GM21825 (cell line): ENCODE measurements around the gene RFX2.

Experiments
- ATAC-seq: cut with Tn5 transposase; IDR thresholded peaks from one replicate; pipeline ENCODE4 v1.9.1; 2021; ENCODE audit warnings: mild to moderate bottlenecking, moderate library complexity; ENCODE audit not compliant: unreplicated experiment

RFX2 gene

DNA sequence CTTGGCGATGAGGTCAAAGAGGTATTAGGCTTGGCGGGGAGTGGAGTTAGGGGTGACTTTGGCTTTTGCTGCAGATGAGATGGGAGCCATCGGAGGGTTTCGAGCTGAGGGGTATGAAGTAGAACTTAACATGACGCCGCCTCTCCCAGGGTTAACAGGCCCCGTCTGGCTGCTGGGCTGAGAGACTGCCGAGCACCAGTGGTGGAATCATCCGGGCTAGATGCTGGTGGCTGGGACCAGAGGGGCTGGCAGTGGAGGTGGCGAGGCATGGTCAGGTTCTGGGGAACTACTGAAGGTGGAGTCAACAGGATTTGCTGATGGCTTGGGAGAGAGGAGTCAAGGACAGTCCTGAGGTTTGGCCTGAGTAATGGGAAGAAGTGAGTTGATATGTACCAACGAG is 4.9 kb downstream of the RFX2 start:
- ATAC-seq, result no peak

DNA sequence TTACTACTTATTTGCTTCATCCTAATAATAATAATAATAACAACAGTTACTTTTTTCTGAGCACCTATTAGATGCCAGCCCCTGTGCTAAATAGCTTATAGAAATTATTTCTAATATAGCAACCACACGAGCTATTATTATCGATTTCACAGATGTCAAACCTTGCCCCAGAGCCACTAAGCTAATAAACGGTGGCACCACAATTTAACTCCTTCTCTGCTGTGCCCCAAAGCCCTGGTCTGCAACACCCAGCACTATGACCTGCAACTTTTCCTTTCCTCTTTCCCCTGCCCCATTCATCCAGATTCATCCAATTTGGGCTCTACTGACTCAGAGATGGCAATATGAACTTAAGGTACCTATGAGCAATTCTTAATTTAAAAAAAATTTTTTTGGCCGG is 6.4 kb downstream of the RFX2 start:
- no peak for ATAC-seq

DNA sequence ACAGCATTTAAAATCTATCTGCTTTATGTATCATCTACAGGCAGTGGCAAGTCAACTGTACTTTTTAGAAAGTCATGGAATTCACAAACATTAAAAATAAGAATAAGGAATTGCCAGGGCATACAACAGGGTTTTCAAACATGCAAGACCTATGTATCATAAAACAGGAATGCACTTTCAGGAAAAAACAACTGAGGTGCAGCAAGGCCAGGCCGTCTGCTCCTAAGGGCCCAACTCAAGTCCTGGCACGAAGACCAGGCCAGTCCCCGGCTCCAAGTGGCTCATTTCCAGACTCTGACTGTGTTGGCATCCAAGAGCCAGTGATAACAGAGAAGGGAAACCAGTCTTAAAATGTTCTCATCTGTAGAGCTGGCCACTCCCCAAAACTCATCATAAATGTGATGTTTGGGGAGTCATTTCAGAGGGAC is 7.1 kb downstream of the RFX2 start:
- no peak for ATAC-seq

DNA sequence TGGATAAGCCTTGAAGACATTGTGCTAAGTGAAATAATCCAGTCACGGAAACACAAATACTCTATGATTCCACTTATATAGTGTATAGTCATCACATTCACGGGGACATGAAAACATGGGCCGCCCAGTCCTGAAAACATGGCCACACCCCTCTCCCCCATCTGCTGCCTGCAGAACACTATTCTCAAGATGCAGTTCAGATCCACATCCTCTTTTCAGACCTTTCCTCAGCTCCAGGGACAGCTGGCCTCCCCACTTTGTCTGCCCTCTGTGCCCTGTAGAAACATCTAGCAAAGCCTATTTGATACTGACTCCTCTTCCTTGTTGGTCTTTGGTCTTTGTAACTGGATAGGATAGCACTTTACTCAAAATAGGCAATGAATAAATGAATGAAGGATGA is 8.3 kb downstream of the RFX2 start:
- ATAC-seq, result no peak

DNA sequence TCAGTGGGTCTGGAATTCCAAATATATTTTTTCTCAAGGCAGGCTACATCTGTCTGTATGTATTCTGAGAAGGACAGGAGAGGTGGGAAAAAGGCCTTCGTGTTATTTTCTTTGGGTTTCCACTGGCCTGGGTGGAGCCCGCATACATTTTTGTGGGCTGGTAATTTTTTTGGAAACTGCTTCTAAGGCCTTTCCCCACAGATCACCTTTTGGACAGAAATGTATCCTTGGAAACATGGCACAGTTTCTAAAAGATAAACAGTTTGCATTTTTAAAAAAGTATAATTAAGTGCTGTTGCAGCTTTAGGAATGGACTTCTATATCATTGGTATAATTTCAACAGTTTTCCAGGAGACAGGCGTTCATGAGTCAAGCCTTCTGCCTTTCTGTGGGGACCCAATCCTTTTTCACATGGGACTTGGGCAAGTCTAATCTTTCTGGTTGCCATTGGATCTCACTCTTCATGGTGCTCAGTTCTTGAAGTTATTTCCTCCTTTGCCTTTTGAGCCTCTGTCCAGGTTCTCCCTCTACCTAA is 8.9 kb downstream of the RFX2 start:
- ATAC-seq, result no peak

DNA sequence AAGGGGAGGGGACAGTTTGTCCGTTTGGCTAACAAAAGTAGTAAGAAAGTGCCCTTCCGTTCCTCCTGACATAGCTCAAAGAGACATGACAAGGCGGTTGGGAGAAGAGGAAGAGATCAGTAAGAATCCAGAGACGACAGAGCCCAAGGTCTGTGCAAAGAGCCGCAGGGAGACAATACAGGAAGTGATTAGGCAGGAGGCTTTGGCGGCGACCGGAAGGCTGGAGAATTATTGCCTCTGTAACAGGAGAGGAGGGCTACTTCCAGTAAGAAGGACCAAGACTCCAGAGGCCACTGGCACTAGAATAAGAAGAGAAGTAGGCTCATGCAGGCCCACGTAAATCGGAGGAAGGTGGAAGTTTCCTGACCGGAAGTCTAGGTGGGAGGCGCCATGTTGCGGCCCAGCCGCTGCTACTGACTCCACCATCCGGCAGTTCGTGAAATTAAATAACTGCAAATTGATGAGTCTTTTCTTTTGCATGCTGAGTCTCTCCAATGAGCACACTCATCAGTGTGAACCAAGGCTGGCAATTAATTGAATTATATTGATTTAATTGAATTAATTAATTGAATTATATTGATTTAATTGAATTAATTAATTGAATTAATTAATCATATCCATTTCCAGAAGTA is 9.9 kb downstream of the RFX2 start:
- no peak for ATAC-seq

DNA sequence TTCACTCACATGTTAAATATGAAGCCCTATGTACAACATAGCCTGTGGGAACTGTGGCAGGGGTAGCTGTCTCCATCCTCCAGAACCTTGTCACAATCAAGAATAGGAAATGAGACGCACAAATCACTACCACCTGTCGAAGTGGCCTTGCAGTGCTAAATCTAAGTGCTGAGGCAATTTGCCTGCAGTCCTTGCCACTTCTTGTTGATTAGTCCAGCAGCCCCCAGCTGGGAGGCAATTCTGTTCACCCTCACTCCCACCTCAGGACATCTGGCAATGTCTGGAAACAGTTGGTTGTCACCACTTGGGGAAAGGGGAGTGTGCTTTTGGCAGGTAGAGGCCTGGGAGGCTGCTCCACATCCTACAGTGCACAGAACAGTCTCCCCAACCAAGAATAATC is 10.7 kb downstream of the RFX2 start:
- no peak for ATAC-seq

DNA sequence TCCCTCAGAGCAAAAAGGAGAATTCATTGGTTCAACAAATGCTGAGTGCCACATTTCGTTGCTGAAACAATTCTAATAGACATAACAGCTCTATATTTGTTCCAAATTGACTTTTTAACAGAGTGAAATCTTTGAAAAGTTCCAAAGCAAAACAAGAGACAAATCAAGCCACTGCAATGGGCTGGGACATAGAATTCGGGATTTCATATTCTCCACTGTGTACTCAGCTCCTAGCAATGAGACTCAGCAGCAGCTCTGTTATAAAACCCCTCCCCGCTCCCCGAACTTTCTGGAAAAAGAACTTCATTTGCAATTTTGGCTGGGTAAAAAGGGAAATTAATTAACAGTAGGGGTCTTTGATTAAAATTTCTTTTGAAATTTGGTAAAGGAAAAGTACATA is 11.3 kb downstream of the RFX2 start:
- no peak for ATAC-seq

DNA sequence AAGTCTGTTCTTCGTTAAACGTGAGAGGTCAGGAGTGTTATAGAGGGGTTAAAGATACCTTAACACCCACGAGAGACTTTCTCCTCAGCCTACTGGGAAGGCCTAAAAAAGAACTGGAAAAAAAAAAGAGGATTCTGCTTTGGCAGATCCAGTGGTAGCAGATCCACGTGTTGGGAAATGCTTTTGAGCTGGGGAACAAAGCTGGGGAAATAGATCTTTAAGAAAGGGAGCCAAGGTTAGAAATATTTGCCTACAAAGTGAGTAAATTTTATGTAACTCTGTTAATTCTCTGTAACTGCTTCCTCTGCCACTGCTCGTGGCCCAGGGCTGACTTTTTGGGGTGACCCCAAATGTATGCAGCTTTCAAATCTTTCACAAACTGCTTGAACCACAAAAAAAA is 11.7 kb downstream of the RFX2 start:
- ATAC-seq, result no peak

DNA sequence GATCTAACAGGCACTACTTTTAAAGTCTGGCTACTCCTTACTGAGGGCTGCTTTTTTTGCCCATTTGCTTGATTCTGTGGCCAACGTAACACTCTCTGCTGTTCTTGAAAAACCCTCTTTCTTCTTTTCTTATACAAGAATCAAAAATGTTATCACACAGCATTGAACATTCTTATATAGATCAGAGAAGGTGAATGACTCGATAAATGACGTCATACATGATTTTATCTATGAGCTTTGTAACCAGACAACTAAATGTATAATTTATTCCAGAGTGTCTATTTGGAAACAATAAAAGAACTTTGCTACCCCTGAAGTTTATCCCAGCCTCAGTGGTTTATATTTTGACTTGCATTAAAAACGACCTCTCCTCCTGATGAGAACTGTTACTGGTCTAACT is 12.4 kb downstream of the RFX2 start:
- no peak for ATAC-seq

DNA sequence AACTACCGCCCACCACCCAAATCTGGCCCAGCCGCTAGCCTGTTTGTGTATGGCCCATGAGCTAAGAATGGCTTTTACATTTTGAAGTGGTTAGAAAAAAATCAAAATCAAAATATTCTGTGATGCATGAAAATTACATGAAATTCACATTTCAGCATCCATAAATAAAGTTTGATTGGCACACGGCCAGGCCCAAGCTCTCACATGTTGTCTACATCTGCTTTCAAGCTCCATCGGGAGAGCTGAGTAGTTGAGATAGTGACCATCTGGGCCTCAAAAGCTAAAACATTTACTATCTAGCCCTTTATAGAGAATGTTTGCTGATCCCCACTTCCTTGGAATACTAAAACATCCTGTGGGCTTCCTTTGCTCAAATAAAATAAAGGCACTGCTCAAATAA is 14.5 kb downstream of the RFX2 start:
- ATAC-seq, result no peak

DNA sequence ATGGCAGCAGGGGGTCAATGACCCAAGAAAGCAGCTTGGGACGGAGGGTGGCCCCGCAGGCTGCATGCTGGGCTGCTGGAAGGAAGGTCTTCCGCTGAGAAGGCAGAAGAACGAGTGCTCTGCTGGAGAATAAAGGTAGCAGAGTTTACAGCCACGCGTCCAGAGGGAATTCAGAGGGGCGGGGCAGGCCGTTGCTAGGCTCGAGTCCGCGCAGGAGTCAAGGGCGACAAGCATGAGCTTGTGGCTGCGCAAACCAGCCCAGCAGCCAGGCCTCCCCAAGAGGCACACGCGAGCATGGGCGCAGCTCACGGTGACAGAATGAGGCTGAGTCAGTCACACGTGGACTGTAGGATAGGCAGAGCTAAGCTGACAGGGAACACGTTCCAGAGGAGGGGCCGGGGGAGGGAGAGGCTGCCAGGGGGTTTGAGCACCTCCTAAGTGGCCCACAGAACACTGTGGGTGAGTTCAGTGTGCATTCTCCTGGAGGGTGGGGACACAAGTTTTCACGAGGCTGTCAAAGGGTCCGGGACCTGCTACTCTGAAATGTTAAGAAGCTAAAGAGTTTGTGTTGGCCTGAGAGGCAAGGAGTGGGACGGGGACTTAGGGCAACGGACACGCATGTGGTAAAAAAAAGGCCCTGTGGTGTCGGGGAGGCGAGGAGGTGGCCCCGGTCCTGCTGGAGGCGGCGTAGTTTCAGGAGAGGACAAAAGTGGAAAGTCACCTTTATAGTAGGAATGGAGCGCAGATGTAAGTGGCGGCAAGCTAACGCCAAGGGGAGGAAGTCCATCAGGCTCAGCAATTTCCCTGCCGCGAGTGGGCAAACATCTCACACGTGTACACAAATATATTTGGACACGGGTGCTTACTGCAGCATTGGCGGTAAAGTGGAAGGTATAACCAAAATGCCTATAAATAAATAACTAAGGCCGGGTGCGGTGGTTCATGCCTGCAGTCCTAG is 17.7 kb downstream of the RFX2 start:
- no peak for ATAC-seq

DNA sequence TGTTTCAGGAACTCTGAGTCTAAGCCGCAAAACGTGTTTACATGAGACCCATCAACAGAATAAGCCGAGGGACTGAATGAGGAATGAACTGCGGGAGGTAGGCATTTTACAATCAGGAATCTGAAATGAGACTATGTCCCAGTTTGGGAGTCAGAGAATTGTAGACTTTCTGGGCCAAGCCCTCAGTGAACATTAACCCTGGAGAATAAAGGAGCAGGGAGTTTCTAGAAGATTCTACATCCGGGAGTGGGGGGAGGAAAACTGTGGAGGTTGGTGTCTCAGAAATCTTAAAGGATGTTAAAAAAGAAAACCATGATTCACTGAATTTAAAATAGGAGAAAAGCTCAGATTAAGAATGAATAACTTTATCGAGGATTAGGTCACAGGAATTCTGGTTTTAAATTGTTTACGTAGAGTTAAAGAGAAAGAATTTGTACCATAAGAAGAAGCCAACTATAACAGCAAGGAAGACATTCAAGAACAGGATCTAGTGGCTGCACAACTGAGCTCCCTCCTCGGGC is 18.5 kb downstream of the RFX2 start:
- ATAC-seq, result no peak

DNA sequence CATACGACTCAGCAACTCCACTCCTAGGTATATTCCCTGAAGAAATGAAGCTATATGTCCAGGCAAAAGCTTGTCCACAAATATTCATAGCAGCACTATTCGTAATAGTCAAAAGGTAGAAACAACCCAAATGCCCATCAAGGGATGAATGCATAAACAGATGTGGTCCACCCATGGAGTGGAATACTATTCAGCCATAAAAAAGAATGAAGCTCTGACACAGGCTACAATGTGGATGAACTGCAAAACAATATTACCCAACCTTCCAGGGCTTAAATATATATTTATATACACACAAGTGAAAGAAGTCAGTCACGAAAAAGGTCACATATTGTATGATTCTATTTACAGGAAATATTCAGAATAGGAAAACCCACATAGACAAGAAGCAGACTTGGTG is 19.7 kb downstream of the RFX2 start:
- ATAC-seq, result no peak

DNA sequence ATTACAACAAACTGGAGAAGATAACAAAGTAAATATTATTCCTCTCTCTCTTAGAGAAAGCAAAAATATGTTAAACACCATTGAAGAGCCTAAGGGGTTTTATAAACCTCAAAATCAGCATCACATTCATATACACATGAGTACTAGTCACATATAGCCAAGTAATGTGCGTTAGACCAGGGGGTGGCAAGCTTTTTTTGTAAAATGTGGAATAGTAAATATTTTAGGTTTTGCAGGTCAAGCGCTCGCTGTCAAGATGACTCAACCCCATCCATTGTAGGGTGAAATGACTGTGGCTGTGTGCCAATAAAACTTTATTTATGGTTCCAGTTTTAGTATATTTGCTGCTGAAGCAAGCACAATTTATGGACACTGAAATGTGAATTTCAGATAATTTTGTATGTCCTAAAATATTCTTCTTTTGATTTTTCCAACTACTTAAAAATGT is 21.7 kb downstream of the RFX2 start:
- ATAC-seq, result no peak

DNA sequence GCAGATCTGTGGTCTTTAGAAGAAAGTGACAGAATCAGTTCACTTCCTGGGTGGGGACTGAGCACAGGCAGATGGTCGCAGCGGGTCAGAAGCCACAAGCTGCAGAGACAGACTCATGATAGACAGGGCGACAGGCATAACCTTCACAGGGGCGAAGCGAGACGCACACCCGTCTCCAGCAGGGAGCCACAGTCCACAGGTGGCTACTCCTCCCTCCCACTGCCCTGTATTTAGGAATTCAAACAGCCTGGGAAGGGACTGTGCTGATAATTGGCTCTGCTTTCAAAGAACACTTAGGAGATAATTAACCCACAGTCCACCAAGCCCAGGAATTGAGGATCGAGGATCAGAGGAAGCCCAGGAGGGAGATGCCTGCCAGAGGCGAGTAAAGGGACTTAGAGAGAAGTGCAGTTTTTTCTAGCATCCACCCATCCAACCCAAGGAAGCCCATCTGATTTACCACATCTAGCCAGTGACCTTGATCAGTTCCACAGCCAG is 23.2 kb downstream of the RFX2 start:
- ATAC-seq, result peak; percentile 52

DNA sequence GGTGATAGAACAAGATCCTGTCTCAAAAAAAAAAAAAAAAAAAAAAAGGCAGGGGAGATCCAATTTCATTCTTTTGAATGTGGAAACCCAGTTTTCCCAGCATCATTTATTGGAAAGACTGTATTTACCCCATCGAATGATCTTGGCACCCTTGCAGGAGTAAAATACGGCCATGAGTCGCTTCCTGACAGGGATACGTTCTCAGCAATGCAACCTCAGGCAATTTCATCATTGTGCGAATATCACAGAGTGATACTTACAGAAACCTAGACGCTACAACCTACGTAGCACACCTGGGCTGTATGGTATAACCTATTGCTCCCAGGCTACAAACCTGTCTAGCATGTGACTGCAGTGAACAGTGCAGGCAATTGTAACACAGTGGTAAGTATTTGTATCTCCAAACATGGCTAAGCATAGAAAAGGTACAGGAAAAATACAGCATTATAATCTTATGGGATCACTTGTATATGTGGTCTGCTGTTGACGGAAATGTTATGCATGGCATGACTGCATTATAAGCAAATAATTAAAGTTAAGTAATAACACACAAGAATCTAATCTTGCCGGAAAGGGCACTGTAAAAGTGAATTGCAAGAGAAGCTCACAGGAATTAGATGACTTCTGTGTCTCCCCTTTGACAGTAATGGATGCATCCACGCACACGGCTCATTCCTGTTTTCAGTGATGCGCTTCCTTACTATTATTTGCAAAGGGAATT is 24.1 kb downstream of the RFX2 start:
- ATAC-seq, result no peak

DNA sequence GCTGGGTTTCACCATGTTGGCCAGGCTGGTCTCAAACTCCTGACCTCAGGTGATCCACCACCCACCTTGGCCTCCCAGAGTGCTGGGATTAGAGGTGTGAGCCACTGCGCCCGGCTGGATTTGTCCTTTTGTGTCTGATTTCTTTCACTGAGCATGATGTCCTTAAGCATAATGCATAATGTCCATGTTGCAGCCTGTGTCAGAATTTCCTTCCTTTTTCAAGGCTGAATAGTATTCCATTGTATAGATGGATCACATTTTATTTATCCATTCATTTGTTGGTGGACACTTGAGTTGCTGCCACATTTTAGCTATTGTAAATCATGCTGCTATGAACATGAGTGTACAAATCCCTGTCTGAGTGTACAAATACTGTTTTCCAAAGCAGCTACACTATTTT is 25.5 kb downstream of the RFX2 start:
- no peak for ATAC-seq

DNA sequence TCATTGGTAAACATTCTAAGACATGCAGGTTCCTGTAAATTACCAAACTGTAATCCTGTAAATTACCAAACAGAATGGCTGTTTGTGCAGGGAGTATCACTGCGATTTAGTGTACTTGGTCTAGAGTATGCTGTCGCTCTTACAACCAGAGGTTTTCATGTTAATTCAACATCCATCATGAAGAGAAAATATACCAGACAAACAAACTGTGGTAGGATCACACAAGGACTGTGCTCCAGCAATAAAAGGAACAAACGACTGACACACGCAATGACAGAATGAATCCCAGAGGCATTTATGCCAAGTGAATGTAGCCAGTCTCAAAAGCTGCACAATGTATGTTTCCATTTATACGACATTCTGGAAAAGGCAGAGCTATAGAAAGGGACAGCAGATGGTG is 31.2 kb downstream of the RFX2 start:
- ATAC-seq, result no peak

DNA sequence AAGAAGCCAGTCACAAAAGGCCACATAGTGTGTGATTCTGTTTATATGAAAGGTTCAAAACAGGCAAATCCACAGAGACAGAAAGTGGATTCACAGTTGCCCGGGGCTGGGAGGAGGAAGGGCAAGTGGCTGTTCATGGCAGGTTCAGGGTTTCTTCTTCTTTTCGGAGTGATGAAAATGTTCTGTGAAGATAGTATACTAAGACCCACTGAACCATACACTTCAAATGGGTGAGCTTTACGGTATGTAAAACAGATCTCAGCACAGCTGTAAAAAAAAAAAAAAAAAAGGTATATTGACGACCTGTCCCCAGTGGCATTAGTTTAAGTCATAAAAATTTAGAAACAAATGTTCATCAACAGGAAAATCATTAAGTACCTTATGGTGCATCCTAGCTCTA is 32.2 kb downstream of the RFX2 start:
- no peak for ATAC-seq
